Ishikawa (cell line): ENCODE results near the gene DPYD.

ENCODE experiments used
- EP300 ChIP-seq: IDR thresholded peaks from 2 replicates; pipeline ENCODE4 v1.6.1; 2012; ENCODE audit warnings: borderline replicate concordance
- TAF1 ChIP-seq: IDR thresholded peaks from 2 replicates; pipeline ENCODE4 v1.6.1; 2012; ENCODE audit warnings: low read depth, mild to moderate bottlenecking
- TEAD4 ChIP-seq: IDR thresholded peaks from 2 replicates; pipeline ENCODE4 v1.6.1; 2012
- USF1 ChIP-seq: IDR thresholded peaks from 2 replicates; pipeline ENCODE4 v1.6.1; 2012
- ZBTB7A ChIP-seq: IDR thresholded peaks from 2 replicates; pipeline ENCODE4 v1.6.1; 2012; ENCODE audit warnings: low read depth

DNA sequence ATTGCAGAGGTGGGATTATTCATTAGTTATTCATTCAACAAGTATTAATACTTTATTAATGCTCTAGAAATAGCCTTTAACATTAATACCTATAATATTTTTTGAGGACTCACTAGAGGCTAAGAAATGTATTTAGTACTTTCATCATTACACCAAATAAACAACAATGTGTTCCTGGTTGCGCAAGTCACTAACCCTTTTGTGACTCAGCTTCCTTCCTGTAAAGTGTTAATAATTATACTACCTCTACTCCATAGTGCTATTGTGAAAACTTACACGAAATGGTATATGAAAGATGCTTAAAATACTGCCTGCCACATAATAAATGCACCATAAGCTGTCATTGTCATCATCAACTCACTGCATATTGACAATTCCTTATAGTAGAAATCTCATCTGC lies 431.0 kb downstream of the DPYD start:
- TF ChIP-seq TAF1 = no peak
- TF ChIP-seq ZBTB7A = no peak
- no peak for TF ChIP-seq USF1
- TF ChIP-seq EP300 = no peak
- TF ChIP-seq TEAD4 = no peak
